Measurements from ENCODE around the gene ZNF438.

The ZNF438 gene

GRCh38 chr10:30870896-30871295 lies 160.8 kb downstream of the ZNF438 start:
- no peak for FAIRE-seq

GRCh38 chr10:30869566-30869965 lies 162.1 kb downstream of the ZNF438 start:
- no peak for FAIRE-seq

- FAIRE-seq: no peak
These were observed 163.1 kb downstream of the ZNF438 start for GRCh38 chr10:30868611-30869010.

GRCh38 chr10:30866896-30867295 lies 164.8 kb downstream of the ZNF438 start:
- FAIRE-seq: peak; percentile 5

- FAIRE-seq: no peak
These were observed 166.3 kb downstream of the ZNF438 start for GRCh38 chr10:30865141-30865926.

- no peak for FAIRE-seq
These were observed 168.0 kb downstream of the ZNF438 start for GRCh38 chr10:30863516-30864210.

- no peak for FAIRE-seq
These were observed 169.2 kb downstream of the ZNF438 start for GRCh38 chr10:30862486-30862885.

- no peak for FAIRE-seq
These were observed 169.7 kb downstream of the ZNF438 start for GRCh38 chr10:30861976-30862375.

GRCh38 chr10:30861221-30861620 lies 170.4 kb downstream of the ZNF438 start:
- FAIRE-seq: no peak

GRCh38 chr10:30858499-30858898 lies 173.2 kb downstream of the ZNF438 start:
- FAIRE-seq: no peak

- FAIRE-seq: no peak
These were observed 173.9 kb downstream of the ZNF438 start for GRCh38 chr10:30857803-30858202.

GRCh38 chr10:30855131-30855530 lies 176.5 kb downstream of the ZNF438 start:
- no peak for FAIRE-seq

- no peak for FAIRE-seq
These were observed 177.0 kb downstream of the ZNF438 start for GRCh38 chr10:30854656-30855055.

GRCh38 chr10:30853066-30853465 lies 178.6 kb downstream of the ZNF438 start:
- FAIRE-seq: no peak

GRCh38 chr10:30850776-30851175 lies 180.9 kb downstream of the ZNF438 start:
- FAIRE-seq: no peak

GRCh38 chr10:30849231-30850035 lies 182.2 kb downstream of the ZNF438 start:
- FAIRE-seq: no peak

GRCh38 chr10:30848396-30849032 lies 183.2 kb downstream of the ZNF438 start:
- FAIRE-seq: no peak

GRCh38 chr10:30847642-30848041 lies 184.0 kb downstream of the ZNF438 start:
- FAIRE-seq: no peak

- no peak for FAIRE-seq
These were observed 184.5 kb downstream of the ZNF438 start for GRCh38 chr10:30847199-30847598.

- no peak for FAIRE-seq
These were observed 185.0 kb downstream of the ZNF438 start for GRCh38 chr10:30846710-30847109.

- no peak for FAIRE-seq
These were observed 188.8 kb downstream of the ZNF438 start for GRCh38 chr10:30842894-30843293.

- no peak for FAIRE-seq
These were observed 189.5 kb downstream of the ZNF438 start for GRCh38 chr10:30842185-30842584.

Data from islet of Langerhans (tissue), 1 donor.